ENCODE data around the gene ADORA1. TPM values are rescaled to one million over a fixed set of nuclear protein-coding genes. Genes with fewer than 3 reads are reported as not detected.
A peak's percentile ranks its signal among the peaks of the same experiment; 100 is the strongest.

ADORA1 gene
- total and polyA plus RNA-seq, 2 experiments from 2014 or later: 8.5 to 22.2 TPM

- Histone ChIP-seq H3K36me3 (no peaks in the 10 kb centered on the region), H3K9me3 (ENCODE audit: low read depth) (no peaks in the 10 kb centered on the region), H3K4me1 (ENCODE audit: low read depth) (peaks cover 15% of the 10 kb centered on the region), H3K4me3 (no peak overlapping the region), H3K27me3 (no peaks in the 10 kb centered on the region), H3K27ac (no peak overlapping the region)
- no peak for TF ChIP-seq CTCF (IDR thresholded peaks at IDR 0.05; ENCODE audit: low read depth, low read length)
- DNase-seq (ENCODE audit: low read depth in 1 of 2, low spot score in 1 of 2): no peak
These were observed 52.1 kb downstream of the ADORA1 start for GRCh38 chr1:203179667-203180005.

GRCh38 chr1:203180611-203181330 lies 53.2 kb downstream of the ADORA1 start:
- DNase-seq (ENCODE audit: low read depth in 1 of 2, low spot score in 1 of 2): no peak

GRCh38 chr1:203181586-203182386 lies 54.3 kb downstream of the ADORA1 start:
- no peaks in the 10 kb centered on the region for H3K9me3 ChIP-seq (ENCODE audit: low read depth)
- no peak overlapping the region for H3K4me3 ChIP-seq
- peaks cover 5% of the 10 kb centered on the region for H3K4me1 ChIP-seq (ENCODE audit: low read depth)
- H3K27me3 ChIP-seq: no peaks in the 10 kb centered on the region
- no peaks in the 10 kb centered on the region for H3K36me3 ChIP-seq
- TF ChIP-seq CTCF (IDR thresholded peaks at IDR 0.05; ENCODE audit: low read depth, low read length): no peak
- no peak overlapping the region for H3K27ac ChIP-seq
- peak in 1 of 2 donors; percentile 35 for DNase-seq (ENCODE audit: low read depth in 1 of 2, low spot score in 1 of 2)

More at GRCh38 chr1:203180611-203181330, 53.2 kb downstream of the ADORA1 start:
- H3K4me3 ChIP-seq: no peak overlapping the region
- H3K36me3 ChIP-seq: no peaks in the 10 kb centered on the region
- no peak for TF ChIP-seq CTCF (IDR thresholded peaks at IDR 0.05; ENCODE audit: low read depth, low read length)
- no peaks in the 10 kb centered on the region for H3K9me3 ChIP-seq (ENCODE audit: low read depth)
- H3K27me3 ChIP-seq: no peaks in the 10 kb centered on the region
- no peak overlapping the region for H3K27ac ChIP-seq
- H3K4me1 ChIP-seq (ENCODE audit: low read depth): peaks cover 7% of the 10 kb centered on the region

- peaks cover 9% of the 10 kb centered on the region for H3K4me1 ChIP-seq (ENCODE audit: low read depth)
- H3K27ac ChIP-seq: no peak overlapping the region
- H3K36me3 ChIP-seq: no peaks in the 10 kb centered on the region
- H3K27me3 ChIP-seq: no peaks in the 10 kb centered on the region
- no peak for TF ChIP-seq CTCF (IDR thresholded peaks at IDR 0.05; ENCODE audit: low read depth, low read length)
- DNase-seq (ENCODE audit: low read depth in 1 of 2, low spot score in 1 of 2): no peak
- no peak overlapping the region for H3K4me3 ChIP-seq
- no peaks in the 10 kb centered on the region for H3K9me3 ChIP-seq (ENCODE audit: low read depth)
These were observed 54.9 kb downstream of the ADORA1 start for GRCh38 chr1:203182387-203182953.

GRCh38 chr1:203183828-203184227 lies 56.3 kb downstream of the ADORA1 start:
- H3K4me3 ChIP-seq: no peak overlapping the region
- H3K27me3 ChIP-seq: no peaks in the 10 kb centered on the region
- no peak for TF ChIP-seq CTCF (IDR thresholded peaks at IDR 0.05; ENCODE audit: low read depth, low read length)

More at GRCh38 chr1:203183828-203184227, 56.3 kb downstream of the ADORA1 start:
- no peak for DNase-seq (ENCODE audit: low read depth in 1 of 2, low spot score in 1 of 2)
- Histone ChIP-seq H3K9me3 (ENCODE audit: low read depth) (no peaks in the 10 kb centered on the region), H3K4me1 (ENCODE audit: low read depth) (peaks cover 9% of the 10 kb centered on the region), H3K27ac (no peak overlapping the region), H3K36me3 (no peaks in the 10 kb centered on the region)

All from cardiac muscle cell (in vitro differentiated cells and primary cell).